Body of pancreas (tissue), 4 donors: Measurements from ENCODE around the gene SPATS2.

Source experiments
- POLR2A ChIP-seq, 3 donors: fragments of 450-650 bp; IDR thresholded peaks; one replicate each; pipeline ENCODE4 v1.6.1; 2016; ENCODE audit warnings: antibody characterized with exemption in 3 of 3, mild to moderate bottlenecking in 2 of 3
- TF ChIP-seq, protein P1 (sequence below), 7 experiments: fragments of 450-650 bp in 4 of 7; fragments of 200-600 bp in 3 of 7; sonication (generic) in 3 of 7; IDR thresholded peaks; one replicate each; pipeline ENCODE4 v1.5.1; 2016 to 2019; ENCODE audit warnings: antibody characterized with exemption in 7 of 7

DNA sequence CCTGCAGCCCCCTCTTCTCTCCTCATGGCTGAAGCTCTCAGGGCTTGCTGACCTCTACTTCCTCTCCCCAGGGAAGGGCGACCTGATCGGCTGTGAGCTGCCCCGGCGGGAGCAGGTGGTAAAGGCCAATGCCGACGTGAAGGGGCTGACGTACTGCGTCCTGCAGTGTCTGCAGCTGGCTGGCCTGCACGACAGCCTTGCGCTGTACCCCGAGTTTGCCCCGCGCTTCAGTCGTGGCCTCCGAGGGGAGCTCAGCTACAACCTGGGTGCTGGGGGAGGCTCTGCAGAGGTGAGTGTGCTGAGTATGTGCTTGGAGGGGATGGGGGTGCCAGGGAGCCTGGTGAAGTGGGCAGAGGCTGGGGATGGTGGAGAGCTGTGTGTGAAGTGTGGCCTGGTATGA is 187.0 kb downstream of the SPATS2 start:
- TF ChIP-seq, protein P1, sequence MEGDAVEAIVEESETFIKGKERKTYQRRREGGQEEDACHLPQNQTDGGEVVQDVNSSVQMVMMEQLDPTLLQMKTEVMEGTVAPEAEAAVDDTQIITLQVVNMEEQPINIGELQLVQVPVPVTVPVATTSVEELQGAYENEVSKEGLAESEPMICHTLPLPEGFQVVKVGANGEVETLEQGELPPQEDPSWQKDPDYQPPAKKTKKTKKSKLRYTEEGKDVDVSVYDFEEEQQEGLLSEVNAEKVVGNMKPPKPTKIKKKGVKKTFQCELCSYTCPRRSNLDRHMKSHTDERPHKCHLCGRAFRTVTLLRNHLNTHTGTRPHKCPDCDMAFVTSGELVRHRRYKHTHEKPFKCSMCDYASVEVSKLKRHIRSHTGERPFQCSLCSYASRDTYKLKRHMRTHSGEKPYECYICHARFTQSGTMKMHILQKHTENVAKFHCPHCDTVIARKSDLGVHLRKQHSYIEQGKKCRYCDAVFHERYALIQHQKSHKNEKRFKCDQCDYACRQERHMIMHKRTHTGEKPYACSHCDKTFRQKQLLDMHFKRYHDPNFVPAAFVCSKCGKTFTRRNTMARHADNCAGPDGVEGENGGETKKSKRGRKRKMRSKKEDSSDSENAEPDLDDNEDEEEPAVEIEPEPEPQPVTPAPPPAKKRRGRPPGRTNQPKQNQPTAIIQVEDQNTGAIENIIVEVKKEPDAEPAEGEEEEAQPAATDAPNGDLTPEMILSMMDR (IDR thresholded peaks at IDR 0.05), result no peak
- no peak for TF ChIP-seq POLR2A (IDR thresholded peaks at IDR 0.05)
